Measurements from ENCODE around the gene NBDY.
"Not testable (repeated sequence)": the region's sequence is repeated elsewhere in the genome, so short reads cannot be mapped to it uniquely, and the experiment has no call there.

The NBDY gene

GRCh38 chrX:56778099-56778923 lies 49.3 kb downstream of the NBDY start:
- H3K4me3 ChIP-seq (ENCODE audit: low read length); H3K4me1 ChIP-seq (ENCODE audit: control insufficient read depth, insufficient read depth, low read length); H3K9me3 ChIP-seq (ENCODE audit: control insufficient read depth, insufficient read depth, low read length); DNase-seq (ENCODE audit: low read depth, low spot score); H3K36me3 ChIP-seq (ENCODE audit: control insufficient read depth, insufficient read depth, low read length); H3K27ac ChIP-seq (ENCODE audit: low read length); H3K27me3 ChIP-seq (ENCODE audit: control insufficient read depth, insufficient read depth, low read length): not testable (repeated sequence)
- no CpG with 5 or more reads among the region's 32 CpGs for WGBS (ENCODE audit: insufficient coverage, insufficient read length)

GRCh38 chrX:56778924-56779468 lies 50.0 kb downstream of the NBDY start:
- no CpG with 5 or more reads among the region's 24 CpGs for WGBS (ENCODE audit: insufficient coverage, insufficient read length)
- H3K4me1 ChIP-seq (ENCODE audit: control insufficient read depth, insufficient read depth, low read length); DNase-seq (ENCODE audit: low read depth, low spot score); H3K36me3 ChIP-seq (ENCODE audit: control insufficient read depth, insufficient read depth, low read length); H3K4me3 ChIP-seq (ENCODE audit: low read length); H3K9me3 ChIP-seq (ENCODE audit: control insufficient read depth, insufficient read depth, low read length); H3K27me3 ChIP-seq (ENCODE audit: control insufficient read depth, insufficient read depth, low read length); H3K27ac ChIP-seq (ENCODE audit: low read length): not testable (repeated sequence)

GRCh38 chrX:56780681-56781649 lies 51.9 kb downstream of the NBDY start:
- not testable (repeated sequence) for H3K4me3 ChIP-seq (ENCODE audit: low read length); H3K9me3 ChIP-seq (ENCODE audit: control insufficient read depth, insufficient read depth, low read length); H3K36me3 ChIP-seq (ENCODE audit: control insufficient read depth, insufficient read depth, low read length); H3K27ac ChIP-seq (ENCODE audit: low read length); DNase-seq (ENCODE audit: low read depth, low spot score); H3K27me3 ChIP-seq (ENCODE audit: control insufficient read depth, insufficient read depth, low read length); H3K4me1 ChIP-seq (ENCODE audit: control insufficient read depth, insufficient read depth, low read length)
- no CpG with 5 or more reads among the region's 22 CpGs for WGBS (ENCODE audit: insufficient coverage, insufficient read length)

GRCh38 chrX:56782352-56782751 lies 53.3 kb downstream of the NBDY start:
- Histone ChIP-seq H3K27me3 (ENCODE audit: control insufficient read depth, insufficient read depth, low read length) (no peaks in the 10 kb centered on the region), H3K4me1 (ENCODE audit: control insufficient read depth, insufficient read depth, low read length) (no peaks in the 10 kb centered on the region), H3K27ac (ENCODE audit: low read length) (no peak overlapping the region), H3K9me3 (ENCODE audit: control insufficient read depth, insufficient read depth, low read length) (no peaks in the 10 kb centered on the region), H3K4me3 (ENCODE audit: low read length) (no peak overlapping the region), H3K36me3 (ENCODE audit: control insufficient read depth, insufficient read depth, low read length) (peaks cover 3% of the 10 kb centered on the region; the same call in 1 of the 2 replicates)
- no CpG with 5 or more reads among the region's 2 CpGs for WGBS (ENCODE audit: insufficient coverage, insufficient read length)
- no peak for DNase-seq (ENCODE audit: low read depth, low spot score)

GRCh38 chrX:56782791-56783449 lies 53.9 kb downstream of the NBDY start:
- DNase-seq (ENCODE audit: low read depth, low spot score), result no peak
- Histone ChIP-seq H3K9me3 (ENCODE audit: control insufficient read depth, insufficient read depth, low read length) (no peaks in the 10 kb centered on the region), H3K4me1 (ENCODE audit: control insufficient read depth, insufficient read depth, low read length) (no peaks in the 10 kb centered on the region), H3K4me3 (ENCODE audit: low read length) (no peak overlapping the region), H3K36me3 (ENCODE audit: control insufficient read depth, insufficient read depth, low read length) (peaks cover 3% of the 10 kb centered on the region; the same call in 1 of the 2 replicates), H3K27me3 (ENCODE audit: control insufficient read depth, insufficient read depth, low read length) (no peaks in the 10 kb centered on the region), H3K27ac (ENCODE audit: low read length) (no peak overlapping the region)
- no CpG with 5 or more reads among the region's 17 CpGs for WGBS (ENCODE audit: insufficient coverage, insufficient read length)

GRCh38 chrX:56783450-56783831 lies 54.4 kb downstream of the NBDY start:
- no peak for DNase-seq (ENCODE audit: low read depth, low spot score)
- WGBS (ENCODE audit: insufficient coverage, insufficient read length), result no CpG with 5 or more reads among the region's 12 CpGs
- no peak overlapping the region for H3K4me3 ChIP-seq (ENCODE audit: low read length)
- peaks cover 3% of the 10 kb centered on the region; the same call in 1 of the 2 replicates for H3K36me3 ChIP-seq (ENCODE audit: control insufficient read depth, insufficient read depth, low read length)
- no peaks in the 10 kb centered on the region for H3K9me3 ChIP-seq (ENCODE audit: control insufficient read depth, insufficient read depth, low read length)
- no peak overlapping the region for H3K27ac ChIP-seq (ENCODE audit: low read length)
- no peaks in the 10 kb centered on the region for H3K4me1 ChIP-seq (ENCODE audit: control insufficient read depth, insufficient read depth, low read length)
- no peaks in the 10 kb centered on the region for H3K27me3 ChIP-seq (ENCODE audit: control insufficient read depth, insufficient read depth, low read length)

GRCh38 chrX:56783996-56784620 lies 55.1 kb downstream of the NBDY start:
- no peaks in the 10 kb centered on the region for H3K27me3 ChIP-seq (ENCODE audit: control insufficient read depth, insufficient read depth, low read length)
- H3K4me1 ChIP-seq (ENCODE audit: control insufficient read depth, insufficient read depth, low read length), result no peaks in the 10 kb centered on the region
- H3K4me3 ChIP-seq (ENCODE audit: low read length), result no peak overlapping the region
- no peak overlapping the region for H3K27ac ChIP-seq (ENCODE audit: low read length)
- no peak for DNase-seq (ENCODE audit: low read depth, low spot score)
- H3K9me3 ChIP-seq (ENCODE audit: control insufficient read depth, insufficient read depth, low read length), result no peaks in the 10 kb centered on the region
- H3K36me3 ChIP-seq (ENCODE audit: control insufficient read depth, insufficient read depth, low read length), result peaks cover 3% of the 10 kb centered on the region; the same call in 1 of the 2 replicates
- no CpG with 5 or more reads among the region's 9 CpGs for WGBS (ENCODE audit: insufficient coverage, insufficient read length)

- Histone ChIP-seq H3K36me3 (ENCODE audit: control insufficient read depth, insufficient read depth, low read length) (peaks cover 3% of the 10 kb centered on the region; the same call in 1 of the 2 replicates), H3K4me1 (ENCODE audit: control insufficient read depth, insufficient read depth, low read length) (no peaks in the 10 kb centered on the region)
- WGBS (ENCODE audit: insufficient coverage, insufficient read length), result no CpG with 5 or more reads among the region's 14 CpGs
Observed at GRCh38 chrX:56784666-56785065, 55.6 kb downstream of the NBDY start.

GRCh38 chrX:56785442-56785841 lies 56.4 kb downstream of the NBDY start:
- Histone ChIP-seq H3K4me3 (ENCODE audit: low read length) (no peak overlapping the region), H3K27me3 (ENCODE audit: control insufficient read depth, insufficient read depth, low read length) (no peaks in the 10 kb centered on the region), H3K27ac (ENCODE audit: low read length) (no peak overlapping the region), H3K36me3 (ENCODE audit: control insufficient read depth, insufficient read depth, low read length) (peaks cover 3% of the 10 kb centered on the region; the same call in 1 of the 2 replicates), H3K4me1 (ENCODE audit: control insufficient read depth, insufficient read depth, low read length) (no peaks in the 10 kb centered on the region), H3K9me3 (ENCODE audit: control insufficient read depth, insufficient read depth, low read length) (no peaks in the 10 kb centered on the region)
- no peak for DNase-seq (ENCODE audit: low read depth, low spot score)
- 100% methylated on average over 1 of the region's 7 CpGs for WGBS (ENCODE audit: insufficient coverage, insufficient read length)

More at GRCh38 chrX:56784666-56785065, 55.6 kb downstream of the NBDY start:
- Histone ChIP-seq H3K27ac (ENCODE audit: low read length) (no peak overlapping the region), H3K27me3 (ENCODE audit: control insufficient read depth, insufficient read depth, low read length) (no peaks in the 10 kb centered on the region), H3K4me3 (ENCODE audit: low read length) (no peak overlapping the region), H3K9me3 (ENCODE audit: control insufficient read depth, insufficient read depth, low read length) (no peaks in the 10 kb centered on the region)
- no peak for DNase-seq (ENCODE audit: low read depth, low spot score)

All from iPS DF 6.9 (cell line).